DOHH2 (cell line): Measurements from ENCODE around the gene IL27RA.

Experiments
- H3F3A ChIP-seq: fragments of 200-600 bp; sonication (generic), shearing (Covaris generic); 2 replicates; pipeline ENCODE4 v1.6.0; 2016; ENCODE audit warnings: antibody characterized with exemption, mild to moderate bottlenecking; ENCODE audit not compliant: control insufficient read depth, insufficient read depth
- H3K27ac ChIP-seq: fragments of 200-600 bp; sonication (generic); 2 replicates; pipeline ENCODE4 v1.5.1; 2014; ENCODE audit warnings: low read depth, mild to moderate bottlenecking, low read length, moderate library complexity
- H3K27me3 ChIP-seq: fragments of 200-600 bp; sonication (generic); 2 replicates; pipeline ENCODE4 v1.6.1; 2014; ENCODE audit warnings: mild to moderate bottlenecking, low read length, mixed read lengths; ENCODE audit not compliant: control insufficient read depth
- H3K36me3 ChIP-seq: fragments of 200-600 bp; sonication (generic); 2 replicates; pipeline ENCODE4 v1.6.1; 2014; ENCODE audit warnings: mild to moderate bottlenecking, low read length, moderate library complexity, mixed read lengths; ENCODE audit not compliant: control insufficient read depth
- H3K4me1 ChIP-seq: fragments of 200-600 bp; sonication (generic); 2 replicates; pipeline ENCODE4 v1.6.1; 2014; ENCODE audit warnings: mild to moderate bottlenecking, low read length, mixed read lengths; ENCODE audit not compliant: control insufficient read depth
- H3K4me2 ChIP-seq: fragments of 200-600 bp; sonication (generic); 2 replicates; pipeline ENCODE4 v1.6.0; 2014; ENCODE audit warnings: mild to moderate bottlenecking, low read length, moderate library complexity
- H3K4me3 ChIP-seq: fragments of 200-600 bp; sonication (generic); 2 replicates; pipeline ENCODE4 v1.5.1; 2014; ENCODE audit warnings: mild to moderate bottlenecking, low read length, mixed read lengths
- H3K79me2 ChIP-seq: fragments of 200-600 bp; sonication (generic); 2 replicates; pipeline ENCODE4 v1.6.1; 2014; ENCODE audit warnings: mild to moderate bottlenecking, low read length, mixed read lengths; ENCODE audit not compliant: control insufficient read depth
- H3K9me2 ChIP-seq: fragments of 200-600 bp; sonication (generic); replicated peaks from 2 replicates; pipeline ENCODE4 v1.6.1; 2014; ENCODE audit warnings: mild to moderate bottlenecking, low read length, mixed read lengths; ENCODE audit not compliant: control insufficient read depth
- H3K9me3 ChIP-seq: fragments of 200-600 bp; sonication (generic); 2 replicates; pipeline ENCODE4 v1.6.1; 2014; ENCODE audit warnings: antibody characterized with exemption, low read length, mixed read lengths; ENCODE audit not compliant: control insufficient read depth, insufficient read depth
- H4K20me1 ChIP-seq: fragments of 200-600 bp; sonication (generic); 2 replicates; pipeline ENCODE4 v1.6.0; 2014; ENCODE audit warnings: low read depth, mild to moderate bottlenecking, antibody characterized with exemption, low read length, moderate library complexity; ENCODE audit not compliant: control insufficient read depth, insufficient read depth
- CTCF ChIP-seq: fragments of 200-600 bp; sonication (generic); IDR thresholded peaks from one replicate; pipeline ENCODE4 v1.5.1; 2014; ENCODE audit warnings: antibody characterized with exemption, mild to moderate bottlenecking, low read depth, low read length; ENCODE audit not compliant: poor library complexity, severe bottlenecking
- EZH2phosphoT487 ChIP-seq: fragments of 200-600 bp; sonication (generic); IDR thresholded peaks from 2 replicates; pipeline ENCODE4 v1.6.1; 2017; ENCODE audit warnings: borderline replicate concordance, mild to moderate bottlenecking, antibody characterized with exemption, low read length, moderate library complexity, mixed read lengths

IL27RA gene

GRCh38 chr19:14093117-14093823, 61.7 kb downstream of the IL27RA start:
- TF ChIP-seq EZH2phosphoT487 (no peak), CTCF (no peak)
- Histone ChIP-seq H3K9me3 (peaks cover 9% of the 10 kb centered on the region), H3F3A (peaks cover 7% of the 10 kb centered on the region; the same call in 1 of the 2 replicates), H4K20me1 (no peaks in the 10 kb centered on the region), H3K27me3 (no peaks in the 10 kb centered on the region), H3K27ac (no peak overlapping the region), H3K4me1 (peaks cover 18% of the 10 kb centered on the region), H3K79me2 (peaks cover 12% of the 10 kb centered on the region), H3K4me2 (no peak overlapping the region), H3K36me3 (peaks cover 21% of the 10 kb centered on the region), H3K9me2 (no peaks in the 10 kb centered on the region), H3K4me3 (no peak overlapping the region)

GRCh38 chr19:14094854-14095253, 63.3 kb downstream of the IL27RA start:
- H4K20me1 ChIP-seq = no peaks in the 10 kb centered on the region
- peaks cover 11% of the 10 kb centered on the region for H3K36me3 ChIP-seq
- 0 out of 2 replicates have a peak, but pooled peaks cover 4% of the 10 kb centered on the region for H3F3A ChIP-seq
- no peak overlapping the region for H3K4me3 ChIP-seq
- H3K9me2 ChIP-seq = no peaks in the 10 kb centered on the region
- H3K27ac ChIP-seq = no peak overlapping the region
- no peaks in the 10 kb centered on the region; the same call in 1 of the 2 replicates for H3K79me2 ChIP-seq
- H3K4me2 ChIP-seq = no peak overlapping the region
- TF ChIP-seq EZH2phosphoT487 = no peak
- no peak for TF ChIP-seq CTCF
- no peaks in the 10 kb centered on the region for H3K27me3 ChIP-seq
- H3K9me3 ChIP-seq = peaks cover 9% of the 10 kb centered on the region
- peaks cover 8% of the 10 kb centered on the region for H3K4me1 ChIP-seq

GRCh38 chr19:14096272-14096992, 64.9 kb downstream of the IL27RA start:
- H3K79me2 ChIP-seq = no peaks in the 10 kb centered on the region; the same call in 1 of the 2 replicates
- H3K9me3 ChIP-seq = peaks cover 9% of the 10 kb centered on the region
- H3K4me2 ChIP-seq = no peak overlapping the region
- H3K9me2 ChIP-seq = no peaks in the 10 kb centered on the region
- H3K4me3 ChIP-seq = no peak overlapping the region
- peaks cover 8% of the 10 kb centered on the region for H3K4me1 ChIP-seq
- TF ChIP-seq EZH2phosphoT487 (no peak), CTCF (peak; percentile 18)
- H3K27ac ChIP-seq = no peak overlapping the region
- H3F3A ChIP-seq = 0 out of 2 replicates have a peak, but pooled peaks cover 4% of the 10 kb centered on the region
- no peaks in the 10 kb centered on the region for H3K27me3 ChIP-seq
- H3K36me3 ChIP-seq = peaks cover 13% of the 10 kb centered on the region
- H4K20me1 ChIP-seq = no peaks in the 10 kb centered on the region
